IMR-90 (cell line): ENCODE results near the gene PTEN. TPM values are rescaled to one million over a fixed set of nuclear protein-coding genes. Genes with fewer than 3 reads are reported as not detected.

Experiments
- ATAC-seq: fragments of 200-7000 bp; cut with Tn5 transposase; 2 replicates; pipeline ENCODE4 v1.9.1; 2020; ENCODE audit warnings: low read depth, mild to moderate bottlenecking, moderate library complexity
- BruUV-seq: library from RNA; stranded (reverse); fragments of 400-500 nt; replicated peaks from 2 replicates; lab custom pipeline; 2021; lab: Mats Ljungman, UMichigan
- CTCF ChIA-PET: fragments of 300-600 bp; formaldehyde crosslinking; extraction: SDS; loops from one replicate; lab custom pipeline; 2021; ENCODE audit warnings: antibody characterized with exemption; lab: Yijun Ruan, JAX
- POLR2A ChIA-PET: fragments of 300-600 bp; sonication (Branson Sonifier 250); formaldehyde crosslinking; loops from one replicate; lab custom pipeline; 2022; ENCODE audit warnings: antibody characterized with exemption; ENCODE audit not compliant: unreplicated experiment; lab: Charles Lee
- DNase-seq: peaks from one replicate; pipeline ENCODE4 v3.0.0; 2013
- H2AFZ ChIP-seq: replicated peaks from 2 replicates; pipeline ENCODE3; 2013; ENCODE audit warnings: low read length, mild to moderate bottlenecking; ENCODE audit not compliant: poor library complexity
- H2AK5ac ChIP-seq: 2 replicates; pipeline ENCODE4 v1.6.1; 2013; ENCODE audit warnings: low read depth, low read length, inconsistent platforms
- H2AK9ac ChIP-seq: replicated peaks from 2 replicates; pipeline ENCODE3; 2013; ENCODE audit warnings: mild to moderate bottlenecking, low read depth, low read length, moderate library complexity; ENCODE audit not compliant: poor library complexity
- H2BK120ac ChIP-seq: 2 replicates; pipeline ENCODE4 v1.6.1; 2013; ENCODE audit warnings: low read depth, low read length, inconsistent platforms
- H2BK15ac ChIP-seq: 3 replicates; pipeline ENCODE4 v1.6.1; 2013; ENCODE audit warnings: low read depth, low read length, inconsistent platforms
- H2BK20ac ChIP-seq: 2 replicates; pipeline ENCODE4 v1.6.1; 2013; ENCODE audit warnings: low read depth, mild to moderate bottlenecking, inconsistent platforms, low read length, moderate library complexity
- H2BK5ac ChIP-seq: 2 replicates; pipeline ENCODE4 v1.6.1; 2013; ENCODE audit warnings: mild to moderate bottlenecking, low read depth, low read length, inconsistent platforms; ENCODE audit not compliant: poor library complexity, severe bottlenecking
- H3K14ac ChIP-seq: replicated peaks from 2 replicates; pipeline ENCODE4 v1.6.1; 2013; ENCODE audit warnings: low read depth, low read length, inconsistent platforms
- H3K18ac ChIP-seq: 2 replicates; pipeline ENCODE4 v1.6.1; 2013; ENCODE audit warnings: low read depth, low read length, control low read depth
- H3K23ac ChIP-seq: 2 replicates; pipeline ENCODE4 v1.6.1; 2013; ENCODE audit warnings: low read depth, low read length, inconsistent platforms
- H3K27ac ChIP-seq: 2 replicates; pipeline ENCODE4 v1.5.1; 2013; ENCODE audit warnings: mild to moderate bottlenecking, control low read depth, low read length; ENCODE audit not compliant: insufficient read depth
- H3K27me3 ChIP-seq: 2 replicates; pipeline ENCODE4 v1.6.1; 2013; ENCODE audit warnings: low read length; ENCODE audit not compliant: control insufficient read depth, insufficient read depth
- H3K36me3 ChIP-seq: 2 replicates; pipeline ENCODE4 v1.6.1; 2013; ENCODE audit warnings: low read length, mixed read lengths; ENCODE audit not compliant: control insufficient read depth, insufficient read depth
- H3K4ac ChIP-seq: 2 replicates; pipeline ENCODE4 v1.6.1; 2013; ENCODE audit warnings: low read depth, low read length, inconsistent platforms
- H3K4me1 ChIP-seq: 2 replicates; pipeline ENCODE4 v1.6.1; 2013; ENCODE audit warnings: low read length, mixed read lengths; ENCODE audit not compliant: control insufficient read depth, insufficient read depth
- H3K4me2 ChIP-seq: 2 replicates; pipeline ENCODE4 v1.6.1; 2013; ENCODE audit warnings: low read depth, mild to moderate bottlenecking, control low read depth, low read length, moderate library complexity
- H3K4me3 ChIP-seq: 2 replicates; pipeline ENCODE4 v1.5.1; 2013; ENCODE audit warnings: low read depth, mild to moderate bottlenecking, control low read depth, low read length, moderate library complexity; ENCODE audit not compliant: insufficient read depth
- H3K56ac ChIP-seq: 2 replicates; pipeline ENCODE4 v1.6.1; 2013; ENCODE audit warnings: low read length, inconsistent platforms; ENCODE audit not compliant: insufficient read depth; ENCODE audit errors: extremely low read depth
- H3K79me1 ChIP-seq, 2 experiments: 2 replicates each; pipeline ENCODE4 v1.6.1; 2013; ENCODE audit warnings: low read length in 2 of 2, inconsistent platforms in 1 of 2, low read depth in 1 of 2
- H3K9ac ChIP-seq: 2 replicates; pipeline ENCODE4 v1.6.1; 2013; ENCODE audit warnings: low read depth, low read length, control low read depth
- H3K9me1 ChIP-seq: 2 replicates; pipeline ENCODE4 v1.6.1; 2013; ENCODE audit warnings: low read length, inconsistent platforms; ENCODE audit not compliant: insufficient read depth
- H3K9me3 ChIP-seq: 2 replicates; pipeline ENCODE4 v1.6.1; 2013; ENCODE audit warnings: low read length; ENCODE audit not compliant: control insufficient read depth, insufficient read depth
- H4K20me1 ChIP-seq: 2 replicates; pipeline ENCODE4 v1.6.1; 2013; ENCODE audit warnings: low read length, inconsistent platforms; ENCODE audit not compliant: insufficient read depth
- H4K5ac ChIP-seq: 2 replicates; pipeline ENCODE4 v1.6.1; 2013; ENCODE audit warnings: mild to moderate bottlenecking, low read depth, low read length, control low read depth
- H4K8ac ChIP-seq, 2 experiments: 2 replicates each; pipeline ENCODE4 v1.6.1; 2013; ENCODE audit warnings: low read depth in 2 of 2, low read length in 2 of 2, control low read depth in 1 of 2, inconsistent platforms in 1 of 2
- H4K91ac ChIP-seq: 2 replicates; pipeline ENCODE4 v1.6.1; 2013; ENCODE audit warnings: low read depth, low read length, inconsistent platforms; ENCODE audit not compliant: insufficient read depth
- ELK1 ChIP-seq: fragments of 150-350 bp; IDR thresholded peaks from 2 replicates; pipeline ENCODE4 v1.6.1; 2016; ENCODE audit warnings: low read depth, mild to moderate bottlenecking, low read length, moderate library complexity, borderline replicate concordance
- MAZ ChIP-seq: IDR thresholded peaks from 2 replicates; pipeline ENCODE4 v1.6.1; 2012; ENCODE audit warnings: low read depth, mild to moderate bottlenecking, low read length, improper control_type of control experiment, moderate library complexity, borderline replicate concordance
- WGBS, 2 experiments: methylation state at CpG; one replicate each; pipeline versions ENCODE4 v1.1.5 to v1.1.7; 2013; ENCODE audit warnings: missing lambda C conversion rate in 2 of 2; ENCODE audit not compliant: insufficient read length in 1 of 2; ENCODE audit errors: extremely low coverage in 2 of 2; 5-methylcytosine and 5-hydroxymethylcytosine counted together
- dilution Hi-C: fragments of 300-500 bp; cut with HindIII; formaldehyde crosslinking; loops from one replicate; pipeline ENCODE4 v1.14.3; 2018; ENCODE audit warnings: low sequenced_read_pairs; ENCODE audit not compliant: unreplicated experiment
- in situ Hi-C: fragments of 300-500 bp; cut with MboI; formaldehyde crosslinking; loops from 3 replicates; pipeline ENCODE4 v1.14.3; 2019; ENCODE audit warnings: low sequenced_read_pairs, inconsistent platforms, mixed read lengths
- intact Hi-C: fragments of 100-400 bp; cut with micrococcal nuclease; formaldehyde crosslinking; loops from 2 replicates; pipeline ENCODE4 v1.10.0; 2022
- polyA plus RNA-seq, 3 experiments: library from polyadenylated mRNA; depleted of rRNA; stranded (reverse); fragments of >200 nt; gene quantifications; 2 replicates each; pipeline ENCODE4 v1.2.3, GENCODE V29; 2012; ENCODE audit warnings: low replicate concordance in 1 of 3
- total RNA-seq: library from RNA; depleted of rRNA; stranded (reverse); fragments of >200 nt; gene quantifications from 2 replicates; pipeline ENCODE4 v1.2.3, GENCODE V29; 2012

Gene PTEN
- total and polyA plus RNA-seq, 2 of the 4 experiments (the other 2 are of a cell fraction), result 12.0 to 38.9 TPM

GRCh38 chr10:87887548-87888289, 24.3 kb downstream of the PTEN start:
- H3K27ac ChIP-seq, result no peak overlapping the region
- dilution Hi-C loops, result no loop called here
- no peak overlapping the region for H2BK20ac ChIP-seq
- H3K9me1 ChIP-seq, result peaks cover 3% of the 10 kb centered on the region
- no peak overlapping the region for H4K8ac ChIP-seq
- peaks cover 23 to 68% of the 10 kb centered on the region in 2 experiments for H3K79me1 ChIP-seq
- H4K20me1 ChIP-seq, result peaks cover 58% of the 10 kb centered on the region
- H3K27me3 ChIP-seq, result no peaks in the 10 kb centered on the region
- no peak overlapping the region for H2AK5ac ChIP-seq
- no peak overlapping the region for H4K5ac ChIP-seq
- ChIA-PET CTCF (interaction anchor here (0.6 kb wide), 1 partner anchor 923 kb away, joined by 6 read pairs; no protein-coding TSS in a partner anchor), POLR2A (no interaction called here)
- WGBS, 2 experiments, result 83% methylated on average over 1 of the region's 2 CpGs; no CpG with 5 or more reads in 1 of the 2 experiments
- no peak overlapping the region for H3K4ac ChIP-seq
- no peaks in the 10 kb centered on the region for H3K4me1 ChIP-seq
- no peak overlapping the region for H2BK5ac ChIP-seq
- no peak overlapping the region for H3K14ac ChIP-seq
- peaks cover 15% of the 10 kb centered on the region for H3K36me3 ChIP-seq
- in situ Hi-C loops, result no loop called here
- no peak overlapping the region for H3K18ac ChIP-seq
- no peak overlapping the region for H3K4me3 ChIP-seq
- no peak overlapping the region for H2BK120ac ChIP-seq
- ATAC-seq, result no peak
- H3K9ac ChIP-seq, result no peak overlapping the region
- TF ChIP-seq ELK1 (no peak), MAZ (no peak)
- intact Hi-C loops, result no loop called here
- H3K56ac ChIP-seq, result no peak overlapping the region
- H3K4me2 ChIP-seq, result no peak overlapping the region
- H2AFZ ChIP-seq, result no peak overlapping the region
- peaks cover 2% of the 10 kb centered on the region for H3K9me3 ChIP-seq
- H4K91ac ChIP-seq, result no peak overlapping the region
- H2AK9ac ChIP-seq, result no peak overlapping the region
- BruUV-seq, result no TSS peak
- no peak for DNase-seq
- H3K23ac ChIP-seq, result no peak overlapping the region
- no peak overlapping the region for H2BK15ac ChIP-seq
